K562 (cell line): ENCODE results near the gene MLLT3. TPM values are rescaled to one million over a fixed set of nuclear protein-coding genes. Genes with fewer than 3 reads are reported as not detected.

Source experiments
- ATAC-seq: fragments of 200-7000 bp; cut with Tn5 transposase; 3 replicates; pipeline ENCODE4 v1.9.1; 2020; ENCODE audit warnings: moderate library complexity
- BruUV-seq: library from RNA; stranded (reverse); fragments of 400-500 nt; replicated peaks from 2 replicates; lab custom pipeline; 2021; lab: Mats Ljungman, UMichigan
- CTCF ChIA-PET: fragments of 300-600 bp; formaldehyde crosslinking; extraction: SDS; loops from one replicate; lab custom pipeline; 2021; ENCODE audit warnings: low intra/inter-chr PET ratio; lab: Yijun Ruan, JAX
- POLR2A ChIA-PET: fragments of 300-600, 350-650 bp; sonication (Branson Sonifier 250); formaldehyde crosslinking; extraction: SDS; loops from one replicate; lab custom pipeline; 2021; ENCODE audit warnings: antibody characterized with exemption, inconsistent platforms; lab: Yijun Ruan, JAX
- DNase-seq, 4 experiments: peaks; one replicate each; pipeline versions ENCODE4 v3.0.0 to v3.0.0-alpha.2; 2011 to 2018; ENCODE audit warnings: low spot score in 3 of 4, mixed read lengths in 3 of 4; ENCODE audit errors: extremely low read depth in 1 of 4
- FAIRE-seq: peaks from 2 replicates; lab custom pipeline; 2011; peaks lifted over from hg19 to GRCh38; lab: Jason Lieb, UNC
- H2AFZ ChIP-seq: 2 replicates; pipeline ENCODE4 v1.6.0; 2011; ENCODE audit warnings: low read depth, low read length, control low read depth, inconsistent platforms
- H3K27ac ChIP-seq: fragments of 200-600 bp; 3 replicates; pipeline ENCODE4 v1.8.0; 2011; ENCODE audit warnings: low read depth, mild to moderate bottlenecking, control low read depth, inconsistent platforms, low read length, moderate library complexity, mixed read lengths; ENCODE audit errors: extremely low read depth
- H3K27me3 ChIP-seq, 2 experiments: fragments of 300-600 bp in 1 of 2; 2 replicates in 1 of 2; 3 replicates in 1 of 2; pipeline versions ENCODE4 v1.6.0 to v1.8.0; 2011; ENCODE audit warnings: inconsistent platforms in 2 of 2, low read length in 2 of 2, mild to moderate bottlenecking in 1 of 2, mixed read lengths in 1 of 2, moderate library complexity in 1 of 2; ENCODE audit not compliant: control insufficient read depth in 2 of 2, insufficient read depth in 2 of 2
- H3K36me3 ChIP-seq: fragments of 300-600 bp; 3 replicates; pipeline ENCODE4 v1.8.0; 2011; ENCODE audit warnings: mild to moderate bottlenecking, low read length, inconsistent platforms; ENCODE audit not compliant: control insufficient read depth, insufficient read depth
- H3K4me1 ChIP-seq, 2 experiments: fragments of 200-600 bp in 1 of 2; replicated peaks in 1 of 2; 2 replicates in 1 of 2; 3 replicates in 1 of 2; pipeline versions ENCODE4 v1.5.1 to v1.8.0; 2011; ENCODE audit warnings: inconsistent platforms in 2 of 2, low read length in 2 of 2, mild to moderate bottlenecking in 1 of 2, mixed read lengths in 1 of 2, moderate library complexity in 1 of 2; ENCODE audit not compliant: control insufficient read depth in 2 of 2, insufficient read depth in 2 of 2
- H3K4me2 ChIP-seq: 2 replicates; pipeline ENCODE4 v1.6.1; 2011; ENCODE audit warnings: low read length, control low read depth, inconsistent platforms, mixed read lengths; ENCODE audit not compliant: insufficient read depth
- H3K4me3 ChIP-seq: fragments of 200-600 bp; sonication (generic), shearing (Covaris generic); 2 replicates; pipeline ENCODE4 v1.5.1; 2016; ENCODE audit warnings: control low read depth, inconsistent platforms
- H3K79me2 ChIP-seq: fragments of 200-600 bp; 3 replicates; pipeline ENCODE4 v1.8.0; 2011; ENCODE audit warnings: low read length, inconsistent platforms; ENCODE audit not compliant: control insufficient read depth, insufficient read depth
- H3K9ac ChIP-seq, 2 experiments: 2 replicates each; pipeline versions ENCODE4 v1.6.0 to v1.6.1; 2011; ENCODE audit warnings: low read depth in 2 of 2, low read length in 2 of 2, control low read depth in 1 of 2, inconsistent platforms in 1 of 2, mild to moderate bottlenecking in 1 of 2, mixed read lengths in 1 of 2; ENCODE audit not compliant: insufficient read depth in 1 of 2
- H3K9me1 ChIP-seq: one replicate; pipeline ENCODE4 v1.6.0; 2011; ENCODE audit warnings: inconsistent platforms, mild to moderate bottlenecking, low read length, moderate library complexity; ENCODE audit not compliant: control insufficient read depth, insufficient read depth
- H3K9me3 ChIP-seq: replicated peaks from 2 replicates; pipeline ENCODE4 v1.5.1; 2011; ENCODE audit warnings: low read depth, low read length, inconsistent platforms; ENCODE audit not compliant: control insufficient read depth, insufficient read depth
- H4K20me1 ChIP-seq: replicated peaks from 2 replicates; pipeline ENCODE4 v1.6.1; 2011; ENCODE audit warnings: low read length, inconsistent platforms, mixed read lengths; ENCODE audit not compliant: control insufficient read depth, insufficient read depth
- FOSL1 ChIP-seq: fragments of 200-800 bp; sonication (Bioruptor generic); conservative IDR thresholded peaks from 2 replicates; pipeline ENCODE4 v1.6.1; 2016; ENCODE audit warnings: missing genetic modification characterization, missing compliant biosample characterization
- IRF2 ChIP-seq: sonication (generic); formaldehyde crosslinking; IDR thresholded peaks from 2 replicates; pipeline ENCODE4 v1.8.1; 2022; ENCODE audit warnings: mild to moderate bottlenecking, missing genetic modification reagents
- U2AF1 ChIP-seq: fragments of 200-400 bp; formaldehyde crosslinking; optimal IDR thresholded peaks from 2 replicates; pipeline ENCODE3; 2017; ENCODE audit warnings: mild to moderate bottlenecking, low read depth, low read length, moderate library complexity
- XRCC5 ChIP-seq: fragments of 200-400 bp; formaldehyde crosslinking; IDR thresholded peaks from 2 replicates; pipeline ENCODE4 v1.6.1; 2017; ENCODE audit warnings: low read depth, mild to moderate bottlenecking, low read length
- ZKSCAN3 ChIP-seq: fragments of 250-450 bp; sonication (Bioruptor Pico); IDR thresholded peaks from 2 replicates; pipeline ENCODE4 v1.4.0; 2020
- WGBS: fragments of 100-300 bp; shearing (Covaris generic); methylation state at CpG from one replicate; pipeline ENCODE4 v1.1.6; 2016; ENCODE audit warnings: low coverage, mixed read lengths; ENCODE audit not compliant: insufficient coverage; ENCODE audit errors: missing lambda C conversion rate; 5-methylcytosine and 5-hydroxymethylcytosine counted together
- in situ Hi-C: fragments of 300-500 bp; cut with MboI; formaldehyde crosslinking; loops from 4 replicates; pipeline ENCODE4 v1.15.0; 2018; ENCODE audit warnings: inconsistent platforms, mixed read lengths
- intact Hi-C: fragments of 100-400 bp; cut with micrococcal nuclease; formaldehyde crosslinking; loops from 2 replicates; pipeline ENCODE4 v1.14.2; 2022
- polyA plus RNA-seq, 8 experiments: library from polyadenylated mRNA; depleted of rRNA in 4 of 8; stranded (reverse) in 5 of 8; unstranded in 3 of 8; fragments of >200 nt; fragmentation: Nextera tagmentation in 2 of 8; fragmentation: Illumina TruSeq in 1 of 8; extraction: Ambion mirVana in 2 of 8; extraction: Trizol in 1 of 8; gene quantifications; 2 replicates each; pipeline versions ENCODE4 v1.2.1 to v1.2.3, GENCODE V29; 2011 to 2014; ENCODE audit warnings: inconsistent platforms in 1 of 8, missing spikeins in 1 of 8
- total RNA-seq, 7 experiments: library from RNA; depleted of rRNA in 6 of 7; stranded (reverse); fragments of >200 nt in 6 of 7; fragmentation: Illumina TruSeq in 2 of 7; extraction: Trizol in 2 of 7; gene quantifications; 2 replicates each; pipeline versions ENCODE4 v1.2.1 to v1.2.3, GENCODE V29; 2011 to 2021; ENCODE audit warnings: low replicate concordance in 1 of 7
- TF ChIP-seq, protein P1 (sequence below): IDR thresholded peaks from 2 replicates; pipeline ENCODE4 v1.6.1; 2011; ENCODE audit warnings: borderline replicate concordance, low read depth, mild to moderate bottlenecking, moderate library complexity, low read length; ENCODE audit not compliant: insufficient read depth, poor library complexity, severe bottlenecking
- TF ChIP-seq, protein P2 (sequence below): sonication (generic); formaldehyde crosslinking; IDR thresholded peaks from 2 replicates; pipeline ENCODE4 v1.8.0; 2022; ENCODE audit warnings: mild to moderate bottlenecking, missing genetic modification reagents
- TF ChIP-seq, protein P3 (sequence below): sonication (generic); formaldehyde crosslinking; IDR thresholded peaks from 2 replicates; pipeline ENCODE4 v1.8.0; 2022; ENCODE audit warnings: missing genetic modification reagents, mild to moderate bottlenecking, borderline replicate concordance
- TF ChIP-seq, protein P4 (sequence below): fragments of 250-450 bp; sonication (Bioruptor Pico); IDR thresholded peaks from 2 replicates; pipeline ENCODE4 v1.8.0; 2022; ENCODE audit warnings: moderate library complexity, mild to moderate bottlenecking, inconsistent platforms
- TF ChIP-seq, protein P5 (sequence below): IDR thresholded peaks from 2 replicates; pipeline ENCODE4 v1.6.1; 2016; ENCODE audit warnings: missing genetic modification characterization, missing compliant biosample characterization

MLLT3 gene
- total and polyA plus RNA-seq, 9 of the 15 experiments (the other 6 are each of a cell fraction or from before 2014, with no cell fraction given), result 0.07 to 0.42 (median 0.22) TPM; not detected in 4

DNA sequence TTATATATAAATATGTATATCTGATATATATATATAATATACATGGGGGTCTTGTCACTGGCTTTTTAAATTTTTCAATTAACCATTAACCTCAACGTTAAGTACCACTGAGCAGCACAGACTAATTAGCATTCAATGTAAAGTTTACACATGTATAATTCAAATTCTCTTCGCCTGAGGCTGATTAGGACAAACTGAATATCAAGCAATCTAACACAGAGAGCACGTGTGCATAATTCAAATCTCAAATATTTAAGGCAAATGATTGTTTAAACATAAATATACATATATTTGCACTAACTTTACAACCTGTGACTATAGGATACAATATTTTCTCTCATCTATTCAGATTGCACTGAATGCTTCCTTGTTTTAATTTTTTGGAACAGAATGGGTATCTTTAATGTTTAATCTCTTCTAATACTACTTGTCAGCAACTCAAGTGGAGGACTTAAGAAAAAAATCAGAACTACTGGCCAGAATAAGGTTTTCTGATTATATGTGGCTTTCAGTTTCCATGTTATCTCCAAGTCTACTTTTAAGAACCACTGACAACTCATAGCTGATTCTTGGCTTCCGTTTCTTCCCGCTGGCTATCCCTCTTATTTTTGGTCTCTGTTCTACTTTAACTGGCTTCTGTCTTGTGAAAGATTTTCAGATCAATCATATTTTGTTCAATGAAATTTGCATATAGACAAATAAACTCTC lies 204.8 kb downstream of the MLLT3 start:
- Histone ChIP-seq H3K36me3 (no peaks in the 10 kb centered on the region), H3K9me1 (no peaks in the 10 kb centered on the region), H2AFZ (no peak overlapping the region), H3K9ac (no peak overlapping the region), H3K4me3 (no peak overlapping the region), H3K79me2 (no peaks in the 10 kb centered on the region), H3K27me3 (no peaks in the 10 kb centered on the region), H4K20me1 (no peaks in the 10 kb centered on the region), H3K9me3 (no peaks in the 10 kb centered on the region), H3K27ac (no peak overlapping the region), H3K4me2 (no peak overlapping the region), H3K4me1 (no peaks in the 10 kb centered on the region)
- 0% methylated on average over 5 of the region's 5 CpGs for WGBS
- ATAC-seq (no peak), FAIRE-seq (no peak), DNase-seq (no peak)
- in situ Hi-C loops (no loop called here), intact Hi-C loops (no loop called here)
- POLR2A ChIA-PET, result no interaction called here
- CTCF ChIA-PET, result no interaction called here
- no TSS peak for BruUV-seq
- no peak for TF ChIP-seq U2AF1
- TF ChIP-seq, protein P1, sequence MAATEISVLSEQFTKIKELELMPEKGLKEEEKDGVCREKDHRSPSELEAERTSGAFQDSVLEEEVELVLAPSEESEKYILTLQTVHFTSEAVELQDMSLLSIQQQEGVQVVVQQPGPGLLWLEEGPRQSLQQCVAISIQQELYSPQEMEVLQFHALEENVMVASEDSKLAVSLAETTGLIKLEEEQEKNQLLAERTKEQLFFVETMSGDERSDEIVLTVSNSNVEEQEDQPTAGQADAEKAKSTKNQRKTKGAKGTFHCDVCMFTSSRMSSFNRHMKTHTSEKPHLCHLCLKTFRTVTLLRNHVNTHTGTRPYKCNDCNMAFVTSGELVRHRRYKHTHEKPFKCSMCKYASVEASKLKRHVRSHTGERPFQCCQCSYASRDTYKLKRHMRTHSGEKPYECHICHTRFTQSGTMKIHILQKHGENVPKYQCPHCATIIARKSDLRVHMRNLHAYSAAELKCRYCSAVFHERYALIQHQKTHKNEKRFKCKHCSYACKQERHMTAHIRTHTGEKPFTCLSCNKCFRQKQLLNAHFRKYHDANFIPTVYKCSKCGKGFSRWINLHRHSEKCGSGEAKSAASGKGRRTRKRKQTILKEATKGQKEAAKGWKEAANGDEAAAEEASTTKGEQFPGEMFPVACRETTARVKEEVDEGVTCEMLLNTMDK, result no peak
- no peak for TF ChIP-seq XRCC5
- TF ChIP-seq, protein P2, sequence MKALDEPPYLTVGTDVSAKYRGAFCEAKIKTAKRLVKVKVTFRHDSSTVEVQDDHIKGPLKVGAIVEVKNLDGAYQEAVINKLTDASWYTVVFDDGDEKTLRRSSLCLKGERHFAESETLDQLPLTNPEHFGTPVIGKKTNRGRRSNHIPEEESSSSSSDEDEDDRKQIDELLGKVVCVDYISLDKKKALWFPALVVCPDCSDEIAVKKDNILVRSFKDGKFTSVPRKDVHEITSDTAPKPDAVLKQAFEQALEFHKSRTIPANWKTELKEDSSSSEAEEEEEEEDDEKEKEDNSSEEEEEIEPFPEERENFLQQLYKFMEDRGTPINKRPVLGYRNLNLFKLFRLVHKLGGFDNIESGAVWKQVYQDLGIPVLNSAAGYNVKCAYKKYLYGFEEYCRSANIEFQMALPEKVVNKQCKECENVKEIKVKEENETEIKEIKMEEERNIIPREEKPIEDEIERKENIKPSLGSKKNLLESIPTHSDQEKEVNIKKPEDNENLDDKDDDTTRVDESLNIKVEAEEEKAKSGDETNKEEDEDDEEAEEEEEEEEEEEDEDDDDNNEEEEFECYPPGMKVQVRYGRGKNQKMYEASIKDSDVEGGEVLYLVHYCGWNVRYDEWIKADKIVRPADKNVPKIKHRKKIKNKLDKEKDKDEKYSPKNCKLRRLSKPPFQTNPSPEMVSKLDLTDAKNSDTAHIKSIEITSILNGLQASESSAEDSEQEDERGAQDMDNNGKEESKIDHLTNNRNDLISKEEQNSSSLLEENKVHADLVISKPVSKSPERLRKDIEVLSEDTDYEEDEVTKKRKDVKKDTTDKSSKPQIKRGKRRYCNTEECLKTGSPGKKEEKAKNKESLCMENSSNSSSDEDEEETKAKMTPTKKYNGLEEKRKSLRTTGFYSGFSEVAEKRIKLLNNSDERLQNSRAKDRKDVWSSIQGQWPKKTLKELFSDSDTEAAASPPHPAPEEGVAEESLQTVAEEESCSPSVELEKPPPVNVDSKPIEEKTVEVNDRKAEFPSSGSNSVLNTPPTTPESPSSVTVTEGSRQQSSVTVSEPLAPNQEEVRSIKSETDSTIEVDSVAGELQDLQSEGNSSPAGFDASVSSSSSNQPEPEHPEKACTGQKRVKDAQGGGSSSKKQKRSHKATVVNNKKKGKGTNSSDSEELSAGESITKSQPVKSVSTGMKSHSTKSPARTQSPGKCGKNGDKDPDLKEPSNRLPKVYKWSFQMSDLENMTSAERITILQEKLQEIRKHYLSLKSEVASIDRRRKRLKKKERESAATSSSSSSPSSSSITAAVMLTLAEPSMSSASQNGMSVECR (CRISPR knock-in tag), result no peak
- no peak for TF ChIP-seq IRF2 (CRISPR knock-in tag)
- no peak for TF ChIP-seq FOSL1 (tag)
- no peak for TF ChIP-seq ZKSCAN3 (CRISPR knock-in tag)
- TF ChIP-seq, protein P3, sequence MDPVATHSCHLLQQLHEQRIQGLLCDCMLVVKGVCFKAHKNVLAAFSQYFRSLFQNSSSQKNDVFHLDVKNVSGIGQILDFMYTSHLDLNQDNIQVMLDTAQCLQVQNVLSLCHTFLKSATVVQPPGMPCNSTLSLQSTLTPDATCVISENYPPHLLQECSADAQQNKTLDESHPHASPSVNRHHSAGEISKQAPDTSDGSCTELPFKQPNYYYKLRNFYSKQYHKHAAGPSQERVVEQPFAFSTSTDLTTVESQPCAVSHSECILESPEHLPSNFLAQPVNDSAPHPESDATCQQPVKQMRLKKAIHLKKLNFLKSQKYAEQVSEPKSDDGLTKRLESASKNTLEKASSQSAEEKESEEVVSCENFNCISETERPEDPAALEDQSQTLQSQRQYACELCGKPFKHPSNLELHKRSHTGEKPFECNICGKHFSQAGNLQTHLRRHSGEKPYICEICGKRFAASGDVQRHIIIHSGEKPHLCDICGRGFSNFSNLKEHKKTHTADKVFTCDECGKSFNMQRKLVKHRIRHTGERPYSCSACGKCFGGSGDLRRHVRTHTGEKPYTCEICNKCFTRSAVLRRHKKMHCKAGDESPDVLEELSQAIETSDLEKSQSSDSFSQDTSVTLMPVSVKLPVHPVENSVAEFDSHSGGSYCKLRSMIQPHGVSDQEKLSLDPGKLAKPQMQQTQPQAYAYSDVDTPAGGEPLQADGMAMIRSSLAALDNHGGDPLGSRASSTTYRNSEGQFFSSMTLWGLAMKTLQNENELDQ (CRISPR knock-in tag), result no peak
- TF ChIP-seq, protein P4, sequence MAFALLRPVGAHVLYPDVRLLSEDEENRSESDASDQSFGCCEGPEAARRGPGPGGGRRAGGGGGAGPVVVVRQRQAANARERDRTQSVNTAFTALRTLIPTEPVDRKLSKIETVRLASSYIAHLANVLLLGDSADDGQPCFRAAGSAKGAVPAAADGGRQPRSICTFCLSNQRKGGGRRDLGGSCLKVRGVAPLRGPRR (CRISPR knock-in tag), result no peak
- TF ChIP-seq, protein P5, sequence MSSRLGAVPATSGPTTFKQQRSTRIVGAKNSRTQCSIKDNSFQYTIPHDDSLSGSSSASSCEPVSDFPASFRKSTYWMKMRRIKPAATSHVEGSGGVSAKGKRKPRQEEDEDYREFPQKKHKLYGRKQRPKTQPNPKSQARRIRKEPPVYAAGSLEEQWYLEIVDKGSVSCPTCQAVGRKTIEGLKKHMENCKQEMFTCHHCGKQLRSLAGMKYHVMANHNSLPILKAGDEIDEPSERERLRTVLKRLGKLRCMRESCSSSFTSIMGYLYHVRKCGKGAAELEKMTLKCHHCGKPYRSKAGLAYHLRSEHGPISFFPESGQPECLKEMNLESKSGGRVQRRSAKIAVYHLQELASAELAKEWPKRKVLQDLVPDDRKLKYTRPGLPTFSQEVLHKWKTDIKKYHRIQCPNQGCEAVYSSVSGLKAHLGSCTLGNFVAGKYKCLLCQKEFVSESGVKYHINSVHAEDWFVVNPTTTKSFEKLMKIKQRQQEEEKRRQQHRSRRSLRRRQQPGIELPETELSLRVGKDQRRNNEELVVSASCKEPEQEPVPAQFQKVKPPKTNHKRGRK, result no peak
